Vagina (tissue), 2 donors: ENCODE results near the gene WDR20.
"Not testable (repeated sequence)": the region's sequence is repeated elsewhere in the genome, so short reads cannot be mapped to it uniquely, and the experiment has no call there.

Source experiments
- CTCF ChIP-seq, 3 experiments: fragments of 450-650 bp in 2 of 3; fragments of 200-600 bp in 1 of 3; sonication (generic) in 1 of 3; IDR thresholded peaks; one replicate each; pipeline ENCODE4 v1.5.1; 2017 to 2019; ENCODE audit warnings: antibody characterized with exemption in 3 of 3, mild to moderate bottlenecking in 2 of 3, moderate library complexity in 2 of 3
- POLR2A ChIP-seq, 2 donors: fragments of 450-650 bp; IDR thresholded peaks; one replicate each; pipeline ENCODE4 v1.6.1; 2017; ENCODE audit warnings: antibody characterized with exemption in 2 of 2, mild to moderate bottlenecking in 2 of 2, moderate library complexity in 2 of 2
- POLR2AphosphoS5 ChIP-seq, 2 donors: sonication (generic); formaldehyde crosslinking; IDR thresholded peaks; one replicate each; pipeline ENCODE4 v1.9.0; 2017; ENCODE audit warnings: antibody characterized with exemption in 2 of 2, mild to moderate bottlenecking in 2 of 2, low read depth in 1 of 2; ENCODE audit not compliant: insufficient read depth in 1 of 2

DNA sequence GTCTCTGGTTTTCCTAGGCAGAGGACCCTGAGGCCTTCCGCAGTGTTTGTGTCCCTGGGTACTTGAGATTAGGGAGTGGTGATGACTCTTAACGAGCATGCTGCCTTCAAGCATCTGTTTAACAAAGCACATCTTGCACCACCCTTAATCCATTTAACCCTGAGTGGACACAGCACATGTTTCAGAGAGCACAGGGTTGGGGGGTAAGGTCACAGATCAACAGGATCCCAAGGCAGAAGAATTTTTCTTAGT, 32.2 kb downstream of the WDR20 start:
- not testable (repeated sequence) for TF ChIP-seq POLR2A (IDR thresholded peaks at IDR 0.05); CTCF (IDR thresholded peaks at IDR 0.05); POLR2AphosphoS5 (IDR thresholded peaks at IDR 0.05; ENCODE audit: insufficient read depth in 1 of 2, low read depth in 1 of 2)
